ENCODE data around the gene EPHB4. TPM values are rescaled to one million over a fixed set of nuclear protein-coding genes. Genes with fewer than 3 reads are reported as not detected.

The EPHB4 gene
- total RNA-seq, 1 experiment from 2014 or later, result 192 TPM

- ChIA-PET CTCF (interaction anchor here (0.6 kb wide), 1 partner anchor 146 kb away, joined by 3 read pairs; no protein-coding TSS in a partner anchor), POLR2A (interaction anchor here (0.6 to 1.2 kb wide), 3 partner anchors 9 to 35 kb away, joined by 3 to 5 read pairs (median 4); partner anchors contain the start of gene EPHB4)
- no peak overlapping the region for H3K4me3 ChIP-seq (ENCODE audit: low read depth in 2 of 2, low read length in 2 of 2)
- no TSS peak for BruUV-seq (replicated peaks)
- H3K27ac ChIP-seq (ENCODE audit: low read length), result peak overlapping the region; percentile 46; the same call in 1 of the 2 replicates
- H3K27me3 ChIP-seq (ENCODE audit: control insufficient read depth, insufficient read depth, low read length), result no peaks in the 10 kb centered on the region
- intact Hi-C loops (cut with micrococcal nuclease; ENCODE audit: unreplicated experiment), result no loop called here
- no peak for TF ChIP-seq CTCF (IDR thresholded peaks at IDR 0.05)
- TF ChIP-seq TCF7L2 (IDR thresholded peaks at IDR 0.05; ENCODE audit: low read depth, low read length), result no peak
- TF ChIP-seq SIN3A (IDR thresholded peaks at IDR 0.05; ENCODE audit: borderline replicate concordance, insufficient read depth, low read depth, low read length), result no peak
- TF ChIP-seq POLR2AphosphoS5 (IDR thresholded peaks at IDR 0.05; ENCODE audit: low read depth, low read length), result no peak
- no peak for TF ChIP-seq REST (IDR thresholded peaks at IDR 0.05; ENCODE audit: insufficient read depth in 1 of 2, low read depth in 2 of 2, low read length in 1 of 2)
- peak; percentile 66 for ATAC-seq
- no peaks in the 10 kb centered on the region for H3K36me3 ChIP-seq (ENCODE audit: control insufficient read depth, insufficient read depth, low read length)
- H3K4me1 ChIP-seq (ENCODE audit: control insufficient read depth, insufficient read depth, low read length), result peaks cover 10% of the 10 kb centered on the region
- DNase-seq (ENCODE audit: low read depth, low spot score), result no peak
- in situ Hi-C loops (cut with HindIII; ENCODE audit: low pct_unique_long_range_greater_than_20kb, low sequenced_read_pairs), result loop anchor here (25.0 kb wide), 1 partner anchor 124 kb away; the partner anchor contains the start of genes EPO and POP7
- H3K9me3 ChIP-seq (ENCODE audit: control insufficient read depth, insufficient read depth, low read depth, low read length), result no peaks in the 10 kb centered on the region
Measured at GRCh38 chr7:100835903-100836811, 8.8 kb upstream of the EPHB4 start.

GRCh38 chr7:100832281-100832633, 4.9 kb upstream of the EPHB4 start:
- Histone ChIP-seq H3K9me3 (ENCODE audit: control insufficient read depth, insufficient read depth, low read depth, low read length) (no peaks in the 10 kb centered on the region), H3K4me3 (ENCODE audit: low read depth in 2 of 2, low read length in 2 of 2) (no peak overlapping the region), H3K27ac (ENCODE audit: low read length) (no peak overlapping the region), H3K4me1 (ENCODE audit: control insufficient read depth, insufficient read depth, low read length) (peaks cover 18% of the 10 kb centered on the region), H3K27me3 (ENCODE audit: control insufficient read depth, insufficient read depth, low read length) (no peaks in the 10 kb centered on the region), H3K36me3 (ENCODE audit: control insufficient read depth, insufficient read depth, low read length) (no peaks in the 10 kb centered on the region)
- CTCF ChIA-PET, result interaction anchor here (0.6 to 0.8 kb wide), 2 partner anchors 82 to 294 kb away, joined by 4 to 5 read pairs; no protein-coding TSS in a partner anchor
- ATAC-seq (no peak), DNase-seq (ENCODE audit: low read depth, low spot score) (no peak)
- BruUV-seq (replicated peaks), result no TSS peak
- intact Hi-C loops (cut with micrococcal nuclease; ENCODE audit: unreplicated experiment), result no loop called here
- TF ChIP-seq CTCF (IDR thresholded peaks at IDR 0.05), result no peak
- no peak for TF ChIP-seq SIN3A (IDR thresholded peaks at IDR 0.05; ENCODE audit: borderline replicate concordance, insufficient read depth, low read depth, low read length)
- TF ChIP-seq TCF7L2 (IDR thresholded peaks at IDR 0.05; ENCODE audit: low read depth, low read length), result no peak
- no peak for TF ChIP-seq REST (IDR thresholded peaks at IDR 0.05; ENCODE audit: insufficient read depth in 1 of 2, low read depth in 2 of 2, low read length in 1 of 2)
- no peak for TF ChIP-seq POLR2AphosphoS5 (IDR thresholded peaks at IDR 0.05; ENCODE audit: low read depth, low read length)
- POLR2A ChIA-PET, result interaction anchor here (0.7 kb wide), 1 partner anchor 17 kb away, joined by 3 read pairs; no protein-coding TSS in a partner anchor
- in situ Hi-C loops (cut with HindIII; ENCODE audit: low pct_unique_long_range_greater_than_20kb, low sequenced_read_pairs), result loop anchor here (25.0 kb wide), 1 partner anchor 120 kb away; the partner anchor contains the start of genes EPO and POP7

Data from Panc1 (cell line).